ENCODE measurements around the gene BUB3. TPM values are rescaled to one million over a fixed set of nuclear protein-coding genes. Genes with fewer than 3 reads are reported as not detected.
A peak's percentile ranks its signal among the peaks of the same experiment; 100 is the strongest.

BUB3 gene
- total and polyA plus RNA-seq, 4 donors = 40.6 to 61.4 (median 48.4) TPM

GRCh38 chr10:123149568-123150270 lies 4.5 kb upstream of the BUB3 start:
- Histone ChIP-seq H3K27me3 (ENCODE audit: control insufficient read depth in 1 of 2, insufficient read depth in 2 of 2, low read length in 1 of 2) (no peaks in the 10 kb centered on the region), H3K4me1 (ENCODE audit: control insufficient read depth in 1 of 2, insufficient read depth in 2 of 2, low read length in 2 of 2) (no peaks in the 10 kb centered on the region), H3K4me3 (ENCODE audit: low read length in 2 of 2) (peak overlapping the region in 1 of 2 donors; percentile 22), H3K9me3 (ENCODE audit: control insufficient read depth, low read length) (no peaks in the 10 kb centered on the region), H3K36me3 (ENCODE audit: control insufficient read depth in 1 of 2, insufficient read depth in 2 of 2, low read length in 1 of 2) (no peaks in the 10 kb centered on the region), H3K27ac (ENCODE audit: low read depth in 1 of 2, low read length in 2 of 2) (no peak overlapping the region)
- ATAC-seq (ENCODE audit: low FRiP score) (no peak), DNase-seq (peak in 1 of 2 donors; percentile 80)
- intact Hi-C loops (cut with DNase I) = loop anchor here (5.0 to 10.0 kb wide), 4 partner anchors 145 to 1315 kb away; partner anchors contain the start of genes ACADSB (in 1 of the 2), C10orf88 (in 1 of the 2), IKZF5 (in 1 of the 2) and LHPP (in 1 of the 2)
- 2% methylated on average over 65 to 76 of the region's 76 CpGs for WGBS, 2 donors

GRCh38 chr10:123150271-123150985 lies 3.8 kb upstream of the BUB3 start:
- no peak for ATAC-seq (ENCODE audit: low FRiP score)
- DNase-seq = peak in 1 of 2 donors; percentile 71
- Histone ChIP-seq H3K4me3 (ENCODE audit: low read length in 2 of 2) (peak overlapping the region in 1 of 2 donors; percentile 22), H3K27me3 (ENCODE audit: control insufficient read depth in 1 of 2, insufficient read depth in 2 of 2, low read length in 1 of 2) (no peaks in the 10 kb centered on the region), H3K27ac (ENCODE audit: low read depth in 1 of 2, low read length in 2 of 2) (no peak overlapping the region), H3K4me1 (ENCODE audit: control insufficient read depth in 1 of 2, insufficient read depth in 2 of 2, low read length in 2 of 2) (no peaks in the 10 kb centered on the region), H3K9me3 (ENCODE audit: control insufficient read depth, low read length) (no peaks in the 10 kb centered on the region), H3K36me3 (ENCODE audit: control insufficient read depth in 1 of 2, insufficient read depth in 2 of 2, low read length in 1 of 2) (no peaks in the 10 kb centered on the region)
- intact Hi-C loops (cut with DNase I) = loop anchor here (5.0 to 10.0 kb wide), 4 partner anchors 146 to 1314 kb away; partner anchors contain the start of genes ACADSB (in 1 of the 2), C10orf88 (in 1 of the 2), IKZF5 (in 1 of the 2) and LHPP (in 1 of the 2)
- WGBS, 2 donors = 8 to 10% methylated on average over 34 of the region's 34 CpGs

- H3K27me3 ChIP-seq (ENCODE audit: control insufficient read depth in 1 of 2, insufficient read depth in 2 of 2, low read length in 1 of 2) = no peaks in the 10 kb centered on the region
- ATAC-seq (ENCODE audit: low FRiP score) (no peak), DNase-seq (peak in 1 of 2 donors; percentile 73)
- intact Hi-C loops (cut with DNase I) = loop anchor here (5.0 to 10.0 kb wide), 4 partner anchors 146 to 1314 kb away; partner anchors contain the start of genes ACADSB (in 1 of the 2), C10orf88 (in 1 of the 2), IKZF5 (in 1 of the 2) and LHPP (in 1 of the 2)
- 6 to 8% methylated on average over 56 of the region's 56 CpGs for WGBS, 2 donors
- no peak overlapping the region for H3K27ac ChIP-seq (ENCODE audit: low read depth in 1 of 2, low read length in 2 of 2)
- no peaks in the 10 kb centered on the region for H3K9me3 ChIP-seq (ENCODE audit: control insufficient read depth, low read length)
- no peaks in the 10 kb centered on the region for H3K4me1 ChIP-seq (ENCODE audit: control insufficient read depth in 1 of 2, insufficient read depth in 2 of 2, low read length in 2 of 2)
- H3K4me3 ChIP-seq (ENCODE audit: low read length in 2 of 2) = no peak overlapping the region
- no peaks in the 10 kb centered on the region for H3K36me3 ChIP-seq (ENCODE audit: control insufficient read depth in 1 of 2, insufficient read depth in 2 of 2, low read length in 1 of 2)
These were observed 3.0 kb upstream of the BUB3 start for GRCh38 chr10:123150986-123151736.

- Histone ChIP-seq H3K4me1 (ENCODE audit: control insufficient read depth in 1 of 2, insufficient read depth in 2 of 2, low read length in 2 of 2) (no peaks in the 10 kb centered on the region), H3K27ac (ENCODE audit: low read depth in 1 of 2, low read length in 2 of 2) (no peak overlapping the region), H3K4me3 (ENCODE audit: low read length in 2 of 2) (no peak overlapping the region), H3K9me3 (ENCODE audit: control insufficient read depth, low read length) (no peaks in the 10 kb centered on the region), H3K27me3 (ENCODE audit: control insufficient read depth in 1 of 2, insufficient read depth in 2 of 2, low read length in 1 of 2) (no peaks in the 10 kb centered on the region), H3K36me3 (ENCODE audit: control insufficient read depth in 1 of 2, insufficient read depth in 2 of 2, low read length in 1 of 2) (no peaks in the 10 kb centered on the region)
- WGBS, 2 donors = 21 to 24% methylated on average over 7 of the region's 7 CpGs
- DNase-seq (no peak), ATAC-seq (ENCODE audit: low FRiP score) (no peak)
- intact Hi-C loops (cut with DNase I) = loop anchor here (5.0 to 10.0 kb wide), 4 partner anchors 147 to 1313 kb away; partner anchors contain the start of genes ACADSB (in 1 of the 2), C10orf88 (in 1 of the 2), IKZF5 (in 1 of the 2) and LHPP (in 1 of the 2)
These were observed 2.5 kb upstream of the BUB3 start for GRCh38 chr10:123151737-123152135.

GRCh38 chr10:123153486-123154091 lies 613 bp upstream of the BUB3 start:
- WGBS, 2 donors = 38 to 41% methylated on average over 9 of the region's 9 CpGs
- DNase-seq = no peak
- Histone ChIP-seq H3K4me3 (ENCODE audit: low read length in 2 of 2) (no peak overlapping the region), H3K9me3 (ENCODE audit: control insufficient read depth, low read length) (no peaks in the 10 kb centered on the region), H3K27ac (ENCODE audit: low read depth in 1 of 2, low read length in 2 of 2) (no peak overlapping the region), H3K36me3 (ENCODE audit: control insufficient read depth in 1 of 2, insufficient read depth in 2 of 2, low read length in 1 of 2) (no peaks in the 10 kb centered on the region), H3K27me3 (ENCODE audit: control insufficient read depth in 1 of 2, insufficient read depth in 2 of 2, low read length in 1 of 2) (no peaks in the 10 kb centered on the region), H3K4me1 (ENCODE audit: control insufficient read depth in 1 of 2, insufficient read depth in 2 of 2, low read length in 2 of 2) (no peaks in the 10 kb centered on the region)
- ATAC-seq (ENCODE audit: low FRiP score) = no peak
- intact Hi-C loops (cut with DNase I) = loop anchor here (5.0 to 10.0 kb wide), 4 partner anchors 149 to 1311 kb away; partner anchors contain the start of genes ACADSB (in 1 of the 2), C10orf88 (in 1 of the 2), IKZF5 (in 1 of the 2) and LHPP (in 1 of the 2)

- H3K9me3 ChIP-seq (ENCODE audit: control insufficient read depth, low read length) = no peaks in the 10 kb centered on the region
- H3K4me3 ChIP-seq (ENCODE audit: low read length in 2 of 2) = peak overlapping the region; percentile 80 to 88
- no peak overlapping the region for H3K27ac ChIP-seq (ENCODE audit: low read depth in 1 of 2, low read length in 2 of 2)
- no peaks in the 10 kb centered on the region for H3K27me3 ChIP-seq (ENCODE audit: control insufficient read depth in 1 of 2, insufficient read depth in 2 of 2, low read length in 1 of 2)
- peak; percentile 79 for ATAC-seq (ENCODE audit: low FRiP score)
- 3% methylated on average over 37 to 49 of the region's 49 CpGs for WGBS, 2 donors
- H3K4me1 ChIP-seq (ENCODE audit: control insufficient read depth in 1 of 2, insufficient read depth in 2 of 2, low read length in 2 of 2) = no peaks in the 10 kb centered on the region
- peak in 1 of 2 donors; percentile 86 for DNase-seq
- intact Hi-C loops (cut with DNase I) = loop anchor here (5.0 to 10.0 kb wide), 4 partner anchors 150 to 1310 kb away; partner anchors contain the start of genes ACADSB (in 1 of the 2), C10orf88 (in 1 of the 2), IKZF5 (in 1 of the 2) and LHPP (in 1 of the 2)
- H3K36me3 ChIP-seq (ENCODE audit: control insufficient read depth in 1 of 2, insufficient read depth in 2 of 2, low read length in 1 of 2) = no peaks in the 10 kb centered on the region
These were observed 706 bp downstream of the BUB3 start for GRCh38 chr10:123154711-123155505.

GRCh38 chr10:123156078-123156477 lies 1.9 kb downstream of the BUB3 start:
- Histone ChIP-seq H3K9me3 (ENCODE audit: control insufficient read depth, low read length) (no peaks in the 10 kb centered on the region), H3K4me1 (ENCODE audit: control insufficient read depth in 1 of 2, insufficient read depth in 2 of 2, low read length in 2 of 2) (no peaks in the 10 kb centered on the region), H3K27ac (ENCODE audit: low read depth in 1 of 2, low read length in 2 of 2) (no peak overlapping the region), H3K4me3 (ENCODE audit: low read length in 2 of 2) (no peak overlapping the region), H3K36me3 (ENCODE audit: control insufficient read depth in 1 of 2, insufficient read depth in 2 of 2, low read length in 1 of 2) (no peaks in the 10 kb centered on the region), H3K27me3 (ENCODE audit: control insufficient read depth in 1 of 2, insufficient read depth in 2 of 2, low read length in 1 of 2) (no peaks in the 10 kb centered on the region)
- 40 to 48% methylated on average over 2 of the region's 2 CpGs for whole genome bisulfite sequencing, 2 donors
- ATAC-seq (ENCODE audit: low FRiP score) = no peak
- no peak for DNase-seq
- intact Hi-C loops (cut with DNase I) = loop anchor here (10.0 kb wide), 3 partner anchors 151 to 1309 kb away; partner anchors contain the start of genes ACADSB (in 1 of the 2), IKZF5 (in 1 of the 2), LHPP (in 1 of the 2) and PSTK (in 1 of the 2)
